ENCODE results near the gene TXNRD2.

Gene TXNRD2

DNA sequence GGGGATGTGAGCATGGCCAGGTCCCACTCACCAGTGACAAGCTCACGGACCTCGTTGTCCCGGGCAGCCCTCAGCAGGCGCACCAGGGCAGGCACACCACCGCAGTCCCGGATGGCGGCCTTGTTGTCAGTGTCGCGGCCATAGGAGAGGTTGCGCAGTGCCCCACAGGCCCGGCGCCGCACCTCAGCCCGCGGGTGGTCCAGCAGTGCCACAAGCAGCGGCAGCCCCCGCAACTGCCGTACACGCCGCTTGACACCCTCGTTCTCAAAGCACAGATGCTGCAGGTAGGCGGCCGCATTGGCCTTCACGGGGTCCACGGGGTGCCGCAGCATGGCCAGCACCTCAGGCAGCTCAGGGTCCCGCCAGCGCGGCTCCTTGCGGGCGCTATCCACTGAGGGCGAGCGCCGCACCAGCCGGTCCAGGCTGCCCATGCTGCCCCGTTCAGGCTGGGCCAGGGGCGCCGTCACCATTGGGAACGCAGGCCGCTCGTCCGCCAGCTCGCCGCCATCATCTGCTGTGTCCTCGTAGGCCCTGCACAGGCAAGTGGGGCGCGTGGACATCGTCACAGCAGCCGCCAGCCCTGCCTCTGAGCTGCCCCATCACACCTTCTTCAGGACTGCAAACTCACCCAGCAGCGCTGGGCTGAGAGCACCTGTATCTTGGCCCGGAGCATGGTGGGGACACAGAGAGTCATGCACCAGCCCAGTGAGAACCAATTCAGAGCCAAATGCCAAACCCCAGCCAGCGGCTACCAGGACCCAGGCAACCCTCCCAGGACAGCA lies 38.3 kb upstream of the TXNRD2 start:
- DNase-seq (ENCODE audit: low read depth in 2 of 2): no peak

DNA sequence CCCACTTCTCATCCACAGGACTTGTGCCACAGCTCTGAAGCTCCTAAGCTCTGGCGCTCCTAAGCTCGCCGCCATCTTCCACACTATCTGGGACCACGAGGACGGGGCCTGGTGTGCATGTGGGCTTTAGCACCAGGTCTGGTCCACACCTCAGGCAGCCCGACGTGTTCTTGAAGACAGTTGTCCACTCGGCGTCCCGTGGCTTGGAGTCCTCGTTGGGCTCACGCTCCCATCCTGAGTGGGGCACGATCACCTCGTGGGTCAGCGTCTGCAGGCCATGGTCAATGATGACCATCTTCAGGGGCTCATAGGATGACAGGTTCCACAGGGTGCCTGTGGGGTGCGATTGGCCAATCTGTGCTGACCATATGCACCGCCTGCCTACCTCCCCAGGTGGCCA lies 37.1 kb upstream of the TXNRD2 start:
- DNase-seq (ENCODE audit: low read depth in 2 of 2): no peak

DNA sequence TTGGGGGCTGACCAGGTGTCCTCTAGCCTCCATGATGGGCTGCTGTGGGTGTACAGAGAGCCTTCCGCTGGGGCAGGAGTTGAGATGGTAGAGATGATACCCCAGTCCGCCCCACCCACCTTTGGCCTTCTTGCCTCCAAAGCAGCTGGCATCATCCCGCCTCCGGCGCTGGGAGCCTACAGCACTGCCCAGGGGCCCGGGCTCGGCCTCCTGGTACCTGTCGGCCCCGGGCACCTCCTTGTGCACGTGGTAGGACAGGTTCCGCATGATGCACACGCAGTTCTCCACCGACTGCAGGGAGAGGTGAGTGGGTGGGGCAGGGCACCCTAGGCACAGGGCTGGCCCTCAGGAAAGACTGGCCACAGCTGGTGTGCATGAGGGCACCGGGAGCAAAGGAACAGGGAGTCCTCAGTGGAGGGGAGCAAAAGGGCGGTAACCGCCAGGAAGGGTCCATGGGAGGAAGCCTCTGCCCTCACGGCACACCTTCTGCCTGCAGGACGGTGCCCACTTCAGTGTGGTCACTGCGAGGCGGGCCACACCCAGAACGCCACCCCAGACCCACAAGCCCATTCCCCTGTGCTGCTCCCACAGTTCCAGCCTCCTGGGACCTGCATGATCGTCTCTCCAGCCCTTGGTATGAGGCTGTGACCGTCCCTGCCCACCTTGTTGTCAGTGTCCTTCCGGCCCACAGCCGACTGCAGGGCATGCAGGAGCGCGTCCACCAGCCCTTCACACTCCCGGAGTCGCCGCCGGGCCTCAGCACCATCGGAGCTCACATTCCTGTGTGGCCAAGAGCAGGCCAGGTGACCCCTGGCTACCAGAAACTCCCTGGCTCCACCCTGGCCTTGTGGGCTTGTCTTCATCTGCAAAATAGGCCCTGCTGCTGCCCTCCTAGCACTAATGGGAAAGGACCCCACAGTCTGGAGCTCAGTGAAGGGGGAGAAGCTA lies 36.0 kb upstream of the TXNRD2 start:
- DNase-seq (ENCODE audit: low read depth in 2 of 2): no peak

DNA sequence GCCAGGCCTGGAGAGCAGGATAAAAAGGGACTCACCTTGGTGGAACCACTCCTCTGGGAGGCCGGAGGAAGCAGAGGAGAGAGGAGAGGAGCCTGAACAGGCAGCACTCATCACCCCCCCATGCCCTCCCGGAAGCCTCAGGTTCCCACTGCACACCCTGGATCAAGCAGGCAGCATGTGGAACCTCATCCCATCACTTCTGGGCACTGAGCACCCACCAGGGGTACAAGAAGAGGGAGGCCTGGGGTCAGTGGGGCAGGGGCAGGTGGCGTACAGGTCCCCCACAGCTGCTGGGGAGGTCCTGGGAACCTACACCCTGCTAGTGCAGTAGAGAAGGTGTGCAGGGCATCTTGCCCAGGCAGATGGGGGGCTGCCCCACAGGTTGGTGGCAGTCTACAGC lies 35.1 kb upstream of the TXNRD2 start:
- no peak for DNase-seq (ENCODE audit: low read depth in 2 of 2)

DNA sequence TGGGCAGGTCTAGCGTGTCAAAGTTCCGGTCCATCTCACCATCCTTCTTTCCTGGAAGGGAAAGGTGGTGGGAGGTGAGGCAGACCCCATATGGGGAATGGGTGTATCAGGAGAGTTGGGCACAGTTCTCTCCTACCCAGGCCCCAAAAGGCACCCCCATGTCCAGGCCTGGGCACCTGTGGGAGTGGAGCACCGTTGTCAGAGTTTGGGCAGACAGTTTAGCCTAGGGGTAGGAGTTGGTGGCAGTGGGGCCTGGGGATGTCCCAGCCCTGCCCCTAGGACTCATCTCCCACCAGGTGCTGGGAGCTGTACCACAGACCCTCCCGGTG lies 34.1 kb upstream of the TXNRD2 start:
- no peak for DNase-seq (ENCODE audit: low read depth in 2 of 2)

DNA sequence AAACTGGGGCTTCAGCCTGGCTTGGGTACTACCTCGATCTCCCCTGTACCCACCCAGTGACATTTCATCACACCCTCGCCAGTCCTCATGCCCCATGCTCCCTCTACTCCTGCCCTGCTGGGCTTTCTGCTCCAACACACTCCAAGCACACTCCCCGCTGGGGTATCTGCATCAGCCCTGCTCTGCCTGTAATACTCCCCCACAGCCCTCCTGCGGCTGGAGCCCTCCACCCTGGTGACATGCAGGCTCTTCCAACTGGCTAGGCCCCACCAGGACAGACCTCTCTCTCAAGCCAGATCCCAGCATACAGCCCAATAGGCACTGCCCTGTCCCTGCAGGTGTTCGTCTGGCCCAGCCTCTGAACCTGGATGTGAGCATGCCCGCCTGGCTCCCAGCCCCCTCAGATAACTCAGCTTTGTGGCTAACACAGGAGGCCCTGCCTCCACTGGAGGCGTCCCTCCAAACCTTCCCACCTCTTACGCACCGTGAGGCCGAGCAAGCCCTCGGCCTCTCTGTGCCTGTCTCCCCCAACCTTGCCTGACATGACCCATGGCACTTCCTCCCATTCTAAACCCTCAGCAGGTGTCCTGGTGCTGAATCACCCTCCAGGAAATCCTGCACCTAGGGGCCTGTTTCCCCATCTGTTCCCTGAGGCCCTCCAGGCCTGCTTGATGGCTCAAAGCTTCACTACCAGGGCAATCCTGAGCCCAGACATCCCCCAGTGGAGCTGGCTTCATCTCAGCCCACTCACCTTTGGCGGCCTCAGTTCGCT lies 33.5 kb upstream of the TXNRD2 start:
- no peak for DNase-seq (ENCODE audit: low read depth in 2 of 2)

DNA sequence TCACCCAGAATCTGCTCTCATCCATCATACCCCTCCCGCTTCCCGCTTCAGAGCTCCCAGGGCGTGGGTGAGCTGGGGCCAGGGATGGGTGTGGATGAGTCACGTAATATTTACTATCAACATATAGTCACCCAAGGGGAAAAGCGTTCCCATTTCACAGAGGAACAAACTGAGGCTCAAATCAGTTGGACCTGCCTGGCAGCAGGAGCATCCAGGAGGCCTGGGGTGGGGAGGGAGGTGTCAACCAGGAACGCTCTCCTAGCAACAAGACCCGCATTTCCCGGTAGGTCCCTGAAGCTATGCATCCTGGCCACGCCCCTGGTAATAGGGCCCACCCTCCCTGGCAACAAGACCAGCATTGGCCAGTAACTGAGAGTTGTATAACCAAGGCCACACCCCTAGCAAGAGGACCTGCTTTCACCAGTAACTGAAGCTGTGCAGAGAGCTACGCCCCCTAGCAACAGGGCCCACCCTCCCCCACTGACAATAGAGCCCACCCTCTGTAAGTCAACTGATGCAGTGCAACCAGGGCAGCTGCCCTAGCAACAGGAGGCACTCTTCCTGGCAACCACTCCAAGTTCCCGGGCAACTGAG lies 32.7 kb upstream of the TXNRD2 start:
- DNase-seq (ENCODE audit: low read depth in 2 of 2): no peak

DNA sequence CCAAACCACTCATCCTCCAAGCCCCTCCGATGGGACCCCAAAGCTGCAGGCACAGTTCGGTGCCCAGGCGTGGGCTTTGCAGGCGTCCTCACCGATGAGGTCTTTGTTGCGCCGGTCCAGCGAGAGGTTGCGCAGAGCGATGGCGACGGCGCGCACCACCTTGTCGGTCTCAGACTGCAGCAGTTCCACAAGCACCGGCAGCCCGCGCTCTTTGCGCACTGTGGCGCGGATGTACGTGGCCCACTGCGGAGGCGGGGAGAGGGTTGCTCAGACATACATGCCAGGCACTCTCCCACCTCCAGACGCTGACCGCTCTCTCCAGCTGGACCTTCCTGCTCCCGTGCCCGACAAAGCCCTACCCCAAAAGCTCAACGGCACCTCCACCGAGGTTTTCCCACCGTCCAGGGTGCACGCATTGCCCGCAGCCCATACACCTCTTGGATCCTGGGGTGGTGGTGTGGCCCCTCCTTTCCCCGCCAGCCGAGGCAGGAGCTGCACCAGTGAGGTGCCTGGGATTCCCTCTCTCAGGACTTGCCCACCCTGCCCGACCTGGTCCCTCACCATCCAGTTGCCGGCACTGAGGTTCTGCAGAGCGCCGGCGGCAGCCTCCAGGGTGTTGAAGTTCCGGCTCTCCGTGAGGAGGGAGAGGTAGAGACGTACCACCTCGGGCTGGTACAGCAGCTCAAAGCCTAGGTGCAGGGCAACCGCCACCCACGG lies 32.1 kb upstream of the TXNRD2 start:
- DNase-seq (ENCODE audit: low read depth in 2 of 2): no peak

DNA sequence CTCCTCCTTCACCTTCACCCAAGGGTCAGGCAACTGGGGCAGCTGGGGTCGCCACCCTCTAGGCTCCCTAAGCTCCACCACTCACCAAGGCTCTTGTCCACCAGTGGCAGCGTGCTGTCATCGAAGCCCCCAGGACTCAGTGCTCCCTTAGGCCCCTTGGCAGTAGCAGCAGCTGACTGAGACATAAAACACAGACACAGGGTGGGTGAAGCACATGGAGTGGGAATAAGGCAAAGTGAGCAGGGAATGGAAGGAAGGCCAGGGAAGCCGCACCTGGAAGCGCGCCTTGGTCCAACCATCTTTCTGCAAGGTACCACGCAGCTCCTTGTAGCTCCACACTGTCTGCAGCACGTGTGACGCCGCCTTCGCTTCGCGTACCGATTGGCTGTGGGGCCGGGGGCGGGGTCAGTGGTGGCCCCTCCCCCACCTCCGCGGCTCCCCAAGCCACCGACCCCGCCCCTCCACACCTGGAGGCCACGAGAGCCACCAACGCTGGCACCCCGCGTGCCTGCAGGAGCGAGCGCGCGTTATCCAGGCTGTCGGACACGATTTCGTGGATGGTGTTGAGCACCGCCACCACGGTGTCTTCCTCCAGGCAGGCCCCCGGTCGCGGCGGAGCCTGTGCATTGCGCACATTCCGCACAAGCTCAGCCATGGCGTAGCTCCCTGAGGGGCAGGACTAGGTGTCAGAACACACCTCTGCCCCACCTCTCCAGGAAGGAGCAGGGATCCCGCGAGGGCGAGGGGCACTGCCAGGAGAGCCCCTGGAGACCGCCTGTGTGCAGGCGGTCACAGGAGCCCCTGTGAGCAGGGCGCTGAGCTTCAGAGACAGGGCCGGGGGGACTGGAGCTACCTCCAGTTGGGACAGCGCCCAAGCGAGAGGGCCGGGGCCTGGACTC lies 31.3 kb upstream of the TXNRD2 start:
- no peak for DNase-seq (ENCODE audit: low read depth in 2 of 2)

DNA sequence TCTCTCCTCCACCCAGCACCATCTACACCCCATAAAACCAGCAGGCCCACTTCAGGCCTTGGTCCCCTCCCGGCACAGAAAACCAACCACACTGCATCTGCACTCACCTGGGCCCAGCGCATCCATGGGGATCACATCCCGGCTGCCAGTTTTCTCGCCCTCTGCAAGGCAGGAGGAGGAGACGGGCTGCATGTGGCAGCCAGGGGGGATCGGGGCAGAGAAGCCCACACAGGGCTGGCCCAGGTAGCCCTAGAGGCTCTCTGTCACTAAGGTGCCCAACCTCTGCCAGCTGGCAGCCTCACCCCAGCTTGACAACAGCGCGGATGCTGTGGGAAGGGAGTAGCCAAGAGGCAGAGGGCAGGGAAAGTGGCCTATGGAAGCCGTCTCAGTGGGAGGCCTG lies 30.6 kb upstream of the TXNRD2 start:
- no peak for DNase-seq (ENCODE audit: low read depth in 2 of 2)

DNA sequence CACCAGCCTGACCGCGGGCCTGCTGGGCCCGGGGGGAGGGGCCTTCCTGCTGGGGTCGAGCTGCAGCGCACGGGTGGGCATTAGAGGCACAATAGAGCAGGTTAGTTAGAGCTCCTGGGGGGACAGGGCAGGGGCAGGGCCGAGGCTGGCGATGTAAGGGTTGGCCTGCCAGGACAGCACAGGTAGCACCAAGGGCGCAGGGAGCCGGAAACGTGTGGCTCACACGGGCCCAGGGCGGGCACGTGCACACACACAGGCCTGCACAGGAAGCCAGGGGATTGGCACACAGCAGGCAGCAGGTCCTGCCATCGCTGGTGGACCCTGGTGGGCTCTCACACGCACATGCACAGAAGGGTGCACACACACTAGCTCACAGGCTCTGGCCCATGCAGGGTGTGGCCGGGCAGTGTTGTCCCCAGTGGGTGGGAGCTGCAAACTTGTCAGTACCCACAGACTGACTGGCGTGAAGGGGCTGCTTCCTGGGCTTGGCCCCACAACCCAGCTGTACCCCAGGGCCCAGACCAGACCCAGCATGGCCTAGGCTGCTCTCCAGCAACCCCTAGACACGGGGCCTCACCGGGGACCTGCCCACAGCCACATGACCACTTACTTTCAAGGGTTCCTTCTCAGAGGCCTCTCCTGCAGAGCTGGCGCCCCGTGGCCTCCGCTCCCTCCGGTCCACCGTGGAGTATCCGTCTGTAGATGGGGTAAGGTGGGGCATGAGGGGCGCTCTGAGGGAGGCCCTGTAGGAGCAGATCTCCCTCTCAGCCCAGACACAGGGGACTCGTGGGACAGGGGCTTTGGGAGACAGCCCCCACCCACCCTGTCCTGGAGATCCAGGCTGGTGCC lies 29.9 kb upstream of the TXNRD2 start:
- DNase-seq (ENCODE audit: low read depth in 2 of 2): no peak

DNA sequence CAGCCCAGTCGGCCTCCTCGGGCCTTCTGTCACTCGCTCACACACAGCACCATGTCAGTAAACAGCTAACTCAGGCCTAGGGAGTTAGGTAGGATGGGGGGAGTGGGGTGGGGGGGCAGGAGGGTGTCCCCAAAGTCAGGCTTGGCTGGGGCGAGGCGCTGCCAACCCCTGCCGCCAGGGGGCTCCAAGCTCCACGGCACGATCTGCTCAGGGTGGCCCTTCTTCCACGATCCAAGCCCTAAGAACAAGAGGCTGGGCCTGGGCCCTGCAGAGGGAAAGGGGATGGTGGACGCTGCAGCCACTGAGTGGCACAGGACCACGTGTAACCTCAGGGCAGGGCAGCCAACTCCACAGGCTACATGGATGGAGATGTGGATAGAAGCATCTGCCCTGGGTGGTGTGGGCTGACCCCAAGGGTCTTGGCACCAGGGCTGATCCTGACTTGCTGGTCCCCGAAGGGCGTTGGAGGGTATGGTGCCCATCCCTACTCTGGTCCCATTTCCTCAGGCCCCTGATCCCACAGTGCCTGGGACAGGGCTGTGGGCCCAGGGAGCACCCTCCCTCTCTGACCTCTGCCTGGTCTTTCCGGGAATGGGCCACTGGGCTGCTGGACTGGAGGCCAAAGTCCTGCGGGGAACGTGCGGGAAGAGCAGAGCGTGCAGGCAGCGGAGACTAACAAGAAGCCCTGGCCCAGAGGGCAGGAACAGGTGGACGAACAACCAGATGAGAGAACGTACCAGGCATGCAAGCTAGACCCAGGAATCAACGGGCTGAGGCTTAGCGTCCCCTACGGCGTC lies 29.1 kb upstream of the TXNRD2 start:
- peak; percentile 58 to 68 for DNase-seq (ENCODE audit: low read depth in 2 of 2)

DNA sequence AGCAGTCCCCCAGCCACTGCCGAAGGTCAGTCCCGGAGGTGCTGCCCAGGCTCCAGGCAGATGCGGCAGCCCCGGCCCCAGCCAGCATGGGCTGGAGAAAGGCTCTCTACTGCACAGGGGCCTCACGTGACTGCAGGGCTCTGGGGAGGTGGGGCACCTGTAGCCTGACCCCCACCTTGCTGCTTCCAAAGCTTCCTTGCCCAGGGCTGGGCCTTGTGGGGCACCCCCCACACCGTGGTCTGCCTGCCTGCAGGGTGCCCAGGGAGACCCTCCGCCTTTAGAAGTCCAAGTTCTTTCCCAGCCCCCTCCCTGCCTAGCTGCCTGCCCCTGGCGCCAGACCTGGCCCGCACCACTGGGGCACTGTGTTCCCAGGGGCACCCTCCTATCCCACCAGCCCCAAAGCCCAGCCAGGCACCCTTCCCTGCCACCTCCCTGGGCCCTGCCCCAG lies 28.4 kb upstream of the TXNRD2 start:
- no peak for DNase-seq (ENCODE audit: low read depth in 2 of 2)

DNA sequence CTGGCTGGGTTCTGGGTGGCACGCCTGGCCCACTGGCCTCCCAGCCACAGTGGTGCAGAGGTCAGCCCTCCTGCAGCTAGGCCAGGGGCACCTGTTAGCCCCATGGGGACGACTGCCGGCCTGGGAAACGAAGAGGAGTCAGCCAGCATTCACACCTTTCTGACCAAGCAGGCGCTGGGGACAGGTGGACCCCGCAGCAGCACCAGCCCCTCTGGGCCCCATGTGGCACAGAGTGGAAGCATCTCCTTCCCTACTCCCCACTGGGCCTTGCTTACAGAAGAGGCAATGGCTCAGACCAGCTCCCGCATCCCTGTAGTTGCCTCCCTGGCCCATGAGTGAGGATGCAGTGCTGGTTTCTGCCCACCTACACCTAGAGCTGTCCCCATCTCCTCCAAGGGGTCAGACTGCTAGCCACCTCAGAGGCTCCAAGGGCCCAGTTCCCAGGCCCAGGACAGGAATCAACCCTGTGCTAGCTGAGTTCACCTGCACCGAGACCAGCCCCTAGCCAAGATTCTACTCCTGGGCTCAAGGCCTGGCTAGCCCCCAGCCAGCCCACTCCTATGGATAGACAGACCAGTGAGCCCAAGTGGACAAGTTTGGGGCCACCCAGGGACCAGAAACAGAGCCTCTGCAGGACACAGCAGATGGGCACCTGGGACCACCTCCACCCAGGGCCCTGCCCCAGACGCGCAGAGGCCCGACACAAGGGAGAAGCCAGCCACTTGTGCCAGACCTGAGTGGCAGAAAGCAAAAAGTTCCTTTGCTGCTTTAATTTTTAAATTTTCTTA lies 27.7 kb upstream of the TXNRD2 start:
- no peak for DNase-seq (ENCODE audit: low read depth in 2 of 2)

DNA sequence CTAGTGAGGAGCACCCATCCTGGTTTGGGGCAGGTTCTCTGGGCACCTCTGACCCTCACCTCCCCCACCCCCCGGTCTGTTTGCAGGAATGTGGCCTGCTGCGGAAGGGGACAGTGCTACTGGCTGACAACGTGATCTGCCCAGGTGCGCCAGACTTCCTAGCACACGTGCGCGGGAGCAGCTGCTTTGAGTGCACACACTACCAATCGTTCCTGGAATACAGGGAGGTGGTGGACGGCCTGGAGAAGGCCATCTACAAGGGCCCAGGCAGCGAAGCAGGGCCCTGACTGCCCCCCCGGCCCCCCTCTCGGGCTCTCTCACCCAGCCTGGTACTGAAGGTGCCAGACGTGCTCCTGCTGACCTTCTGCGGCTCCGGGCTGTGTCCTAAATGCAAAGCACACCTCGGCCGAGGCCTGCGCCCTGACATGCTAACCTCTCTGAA lies 26.9 kb upstream of the TXNRD2 start:
- no peak for DNase-seq (ENCODE audit: low read depth in 2 of 2)

DNA sequence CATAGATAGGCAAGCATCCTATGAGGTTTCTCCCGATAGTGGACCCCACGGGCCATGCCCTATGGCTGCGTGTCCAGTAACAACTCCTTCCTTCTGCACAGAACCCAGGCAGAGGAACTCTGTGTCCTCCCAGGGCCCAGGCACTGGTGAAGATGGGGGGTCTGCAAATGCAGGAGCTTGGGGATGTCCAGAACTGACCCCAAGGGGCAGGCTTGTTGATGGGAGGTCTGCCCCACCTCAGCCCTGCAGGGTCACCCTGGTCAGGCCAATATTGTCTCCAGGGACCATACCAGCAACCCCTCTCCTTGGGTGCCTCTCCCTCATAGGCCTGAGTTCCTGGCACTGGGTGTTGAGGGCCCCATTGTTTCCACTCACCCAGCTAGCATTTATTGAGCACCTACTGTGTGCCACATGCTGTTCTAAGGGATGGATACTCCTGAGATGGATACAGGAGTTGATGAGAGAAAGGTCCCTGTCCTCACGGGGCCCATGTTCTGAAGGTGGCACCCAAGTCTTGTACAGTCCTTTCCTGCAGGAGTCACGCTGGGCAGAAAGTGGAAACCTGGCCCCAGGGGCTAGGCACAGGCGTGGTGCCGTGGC lies 26.3 kb upstream of the TXNRD2 start:
- DNase-seq (ENCODE audit: low read depth in 2 of 2): no peak
